Spleen (tissue), 13 donors: ENCODE results near the gene PLCD4. TPM values are rescaled to one million over a fixed set of nuclear protein-coding genes. Genes with fewer than 3 reads are reported as not detected.

Source experiments
- DNase-seq: peaks from one replicate; pipeline ENCODE4 v3.0.0-alpha.2; 2020
- H3K27ac ChIP-seq, 8 donors: fragments of 200-600 bp; sonication (generic) in 7 of 8; 1 replicate in 4 of 8; 2 replicates in 4 of 8; pipeline versions ENCODE4 v1.5.0 to v1.8.0; 2016 to 2021; ENCODE audit warnings: inconsistent platforms in 4 of 8, mild to moderate bottlenecking in 4 of 8, moderate library complexity in 1 of 8
- H3K27me3 ChIP-seq, 7 donors: fragments of 200-600 bp; sonication (generic) in 6 of 7; replicated peaks in 1 of 7; 1 replicate in 4 of 7; 2 replicates in 3 of 7; pipeline versions ENCODE4 v1.5.0 to v1.8.0; 2016 to 2021; ENCODE audit warnings: inconsistent platforms in 3 of 7, mild to moderate bottlenecking in 1 of 7
- H3K36me3 ChIP-seq, 6 donors: fragments of 200-600 bp; sonication (generic) in 5 of 6; 1 replicate in 4 of 6; 2 replicates in 2 of 6; pipeline versions ENCODE4 v1.5.0 to v1.8.0; 2016 to 2021; ENCODE audit warnings: inconsistent platforms in 2 of 6
- H3K4me1 ChIP-seq, 6 donors: fragments of 200-600 bp; sonication (generic) in 5 of 6; 1 replicate in 3 of 6; 2 replicates in 3 of 6; pipeline versions ENCODE4 v1.5.0 to v1.8.0; 2016 to 2021; ENCODE audit warnings: inconsistent platforms in 3 of 6
- H3K4me3 ChIP-seq, 8 donors: fragments of 200-600 bp; sonication (generic) in 7 of 8; 1 replicate in 4 of 8; 2 replicates in 4 of 8; pipeline versions ENCODE4 v1.5.0 to v1.8.0; 2016 to 2021; ENCODE audit warnings: inconsistent platforms in 4 of 8, mild to moderate bottlenecking in 4 of 8, moderate library complexity in 2 of 8
- H3K9me3 ChIP-seq, 8 donors: fragments of 200-600 bp; sonication (generic) in 7 of 8; 1 replicate in 4 of 8; 2 replicates in 4 of 8; pipeline versions ENCODE4 v1.5.0 to v1.8.0; 2016 to 2021; ENCODE audit warnings: inconsistent platforms in 4 of 8
- CTCF ChIP-seq, 11 experiments: fragments of 200-600 bp in 7 of 11; fragments of 450-650 bp in 4 of 11; sonication (generic) in 4 of 11; IDR thresholded peaks in 8 of 11; conservative IDR thresholded peaks in 3 of 11; 1 replicate in 7 of 11; 2 replicates in 4 of 11; pipeline versions ENCODE4 v1.4.0 to v1.8.0; 2016 to 2021; ENCODE audit warnings: antibody characterized with exemption in 11 of 11, inconsistent platforms in 4 of 11, mild to moderate bottlenecking in 1 of 11
- POLR2A ChIP-seq, 3 donors: fragments of 450-650 bp; IDR thresholded peaks; one replicate each; pipeline ENCODE4 v1.5.1; 2017; ENCODE audit warnings: antibody characterized with exemption in 3 of 3, mild to moderate bottlenecking in 1 of 3
- POLR2AphosphoS5 ChIP-seq, 3 donors: sonication (generic); formaldehyde crosslinking; IDR thresholded peaks; one replicate each; pipeline ENCODE4 v1.5.1; 2017; ENCODE audit warnings: antibody characterized with exemption in 3 of 3
- WGBS, 5 donors: extraction: QIAGEN DNeasy Blood & Tissue Kit in 3 of 5; methylation state at CpG; one replicate each; pipeline versions ENCODE4 v1.1.5 to v1.1.7; 2013 to 2018; 5-methylcytosine and 5-hydroxymethylcytosine counted together
- intact Hi-C: fragments of 100-400 bp; cut with DNase I; formaldehyde crosslinking; loops from one replicate; pipeline ENCODE4 v1.15.0; 2023; ENCODE audit warnings: low total_unique reads
- long read RNA-seq, 2 donors: transcript quantifications; one replicate each; lab custom pipeline, GENCODE V29; 2026
- polyA plus RNA-seq, 3 donors: library from polyadenylated mRNA; stranded (reverse); fragments of 200-250 nt; gene quantifications; one replicate each; pipeline ENCODE4 v1.2.1, GENCODE V29; 2013
- total RNA-seq, 7 donors: library from RNA; depleted of rRNA in 3 of 7; stranded (reverse); fragments of >200 nt in 3 of 7; fragmentation: NEBNext Ultra II Directional in 4 of 7; extraction: Animal tissue kit (Norgen Biotek cat#: 25700) in 4 of 7; gene quantifications; one replicate each; pipeline versions ENCODE4 v1.1.0 to v1.2.1, GENCODE V29; 2016 to 2021
- donor health status: healthy with polysubstance abuse.
- donor health status: DM: no; HTN: no; CAD: no; lungs with moderate emphysema.
- donor health status: DM: no; HTN: no; CAD: no.
- donor health status: Bipolar disorder and iron deficiency.
- donor health status: healthy.
- donor health status: DM: no; HTN: no; CAD: no.
- donor health status: DM: yes; HTN: yes; CAD: no.

PLCD4 gene
- total RNA-seq (under 1 TPM; 0.13 to 0.92 (median 0.64) TPM), polyA plus RNA-seq (under 1 TPM; 0.19 to 0.26 (median 0.23) TPM)
- long read RNA-seq, donor 1 = 0 reads
- long read RNA-seq, donor 2 = 0 reads

GRCh38 chr2:218607436-218608115, at the start of gene PLCD4:
Gene PLCD4, plus strand, starts transcription at chr2:218607899. Its CDS starts 7,841 bp downstream, at chr2:218615740.
- Histone ChIP-seq H3K27ac (peak within 1 kb of the TSS in 4 of 8 donors; percentile 28 to 33 (median 29)), H3K9me3 (no peaks in the 10 kb centered on the region), H3K4me1 (no peaks in the 10 kb centered on the region), H3K27me3 (peaks cover 0 to 9% (median 0%) of the 10 kb centered on the region in 7 donors), H3K36me3 (no peaks in the 10 kb centered on the region), H3K4me3 (no peak within 1 kb of the TSS)
- DNase-seq = no peak
- TF ChIP-seq POLR2A (IDR thresholded peaks at IDR 0.05) = no peak
- TF ChIP-seq CTCF (IDR thresholded peaks at IDR 0.05 in 8 of 11, conservative IDR thresholded peaks at IDR 0.05 in 3 of 11) = peak in 1 of 11 experiments; percentile 10
- TF ChIP-seq POLR2AphosphoS5 (IDR thresholded peaks at IDR 0.05) = peak in 1 of 3 donors; percentile 10
- WGBS, 5 donors = 27 to 45% (median 34%) methylated on average over 8 of the region's 8 CpGs
- intact Hi-C loops = no loop called here

GRCh38 chr2:218557941-218558340, 49.8 kb upstream of the PLCD4 start:
- TF ChIP-seq POLR2AphosphoS5 (IDR thresholded peaks at IDR 0.05) (no peak), CTCF (IDR thresholded peaks at IDR 0.05 in 8 of 11, conservative IDR thresholded peaks at IDR 0.05 in 3 of 11) (no peak), POLR2A (IDR thresholded peaks at IDR 0.05) (no peak)
- WGBS, 5 donors = 15 to 33% (median 23%) methylated on average over 2 of the region's 2 CpGs
- no peak overlapping the region for H3K4me3 ChIP-seq
- peaks cover 0 to 8% (median 5%) of the 10 kb centered on the region in 6 donors for H3K4me1 ChIP-seq
- peaks cover 0 to 96% (median 50%) of the 10 kb centered on the region in 6 donors for H3K36me3 ChIP-seq
- H3K27ac ChIP-seq = peak overlapping the region in 5 of 8 donors; percentile 1 to 37 (median 18)
- intact Hi-C loops = no loop called here
- H3K27me3 ChIP-seq = no peaks in the 10 kb centered on the region
- no peaks in the 10 kb centered on the region for H3K9me3 ChIP-seq
- no peak for DNase-seq

- Histone ChIP-seq H3K4me1 (peaks cover 0 to 12% (median 6%) of the 10 kb centered on the region in 6 donors), H3K4me3 (no peak overlapping the region), H3K9me3 (no peaks in the 10 kb centered on the region), H3K36me3 (peaks cover 0 to 94% (median 43%) of the 10 kb centered on the region in 6 donors), H3K27ac (peak overlapping the region in 1 of 8 donors; percentile 7), H3K27me3 (no peaks in the 10 kb centered on the region)
- intact Hi-C loops = no loop called here
- TF ChIP-seq POLR2A (IDR thresholded peaks at IDR 0.05) (no peak), CTCF (IDR thresholded peaks at IDR 0.05 in 8 of 11, conservative IDR thresholded peaks at IDR 0.05 in 3 of 11) (no peak), POLR2AphosphoS5 (IDR thresholded peaks at IDR 0.05) (no peak)
- no peak for DNase-seq
- WGBS, 5 donors = 71 to 91% (median 85%) methylated on average over 3 of the region's 3 CpGs
Observed at GRCh38 chr2:218558986-218559385, 48.7 kb upstream of the PLCD4 start.

GRCh38 chr2:218564056-218564455, 43.6 kb upstream of the PLCD4 start:
- no peak overlapping the region for H3K4me3 ChIP-seq
- peaks cover 0 to 56% (median 25%) of the 10 kb centered on the region in 6 donors for H3K36me3 ChIP-seq
- 82 to 92% (median 90%) methylated on average over 1 of the region's 1 CpG for WGBS, 5 donors
- no peaks in the 10 kb centered on the region for H3K27me3 ChIP-seq
- H3K9me3 ChIP-seq = no peaks in the 10 kb centered on the region
- intact Hi-C loops = loop anchor here (10.0 kb wide), 1 partner anchor 159 kb away; no protein-coding TSS in a partner anchor
- H3K4me1 ChIP-seq = peaks cover 9 to 44% (median 20%) of the 10 kb centered on the region in 6 donors
- no peak for TF ChIP-seq CTCF (IDR thresholded peaks at IDR 0.05 in 8 of 11, conservative IDR thresholded peaks at IDR 0.05 in 3 of 11)
- H3K27ac ChIP-seq = no peak overlapping the region
- DNase-seq = no peak
